ENCODE data around the gene ZNF213.

Gene ZNF213

GRCh38 chr16:3106205-3106928, 28.5 kb upstream of the ZNF213 start:
- Histone ChIP-seq H3K27ac (ENCODE audit: low read depth, low read length) (peak overlapping the region; percentile 89), H3K9me3 (ENCODE audit: insufficient read depth, low read depth, low read length) (no peaks in the 10 kb centered on the region), H3K27me3 (ENCODE audit: insufficient read depth, low read length) (no peaks in the 10 kb centered on the region), H3K4me1 (ENCODE audit: insufficient read depth, low read length) (peaks cover 6% of the 10 kb centered on the region), H3K36me3 (ENCODE audit: insufficient read depth, low read length) (no peaks in the 10 kb centered on the region), H3K9ac (ENCODE audit: low read depth, low read length) (peak overlapping the region; percentile 93), H3K4me3 (ENCODE audit: low read length) (peak overlapping the region; percentile 86)
- WGBS: under 1% methylated on average over 74 of the region's 74 CpGs

- Histone ChIP-seq H3K36me3 (ENCODE audit: insufficient read depth, low read length) (peaks cover 24% of the 10 kb centered on the region), H3K27ac (ENCODE audit: low read depth, low read length) (no peak within 1 kb of the TSS), H3K4me1 (ENCODE audit: insufficient read depth, low read length) (peaks cover 15% of the 10 kb centered on the region), H3K4me3 (ENCODE audit: low read length) (peak within 1 kb of the TSS; percentile 88), H3K27me3 (ENCODE audit: insufficient read depth, low read length) (no peaks in the 10 kb centered on the region), H3K9ac (ENCODE audit: low read depth, low read length) (peak within 1 kb of the TSS; percentile 78), H3K9me3 (ENCODE audit: insufficient read depth, low read depth, low read length) (no peaks in the 10 kb centered on the region)
- 12% methylated on average over 17 of the region's 23 CpGs for WGBS
Measured at GRCh38 chr16:3112058-3112880, 22.6 kb upstream of the ZNF213 start, which contains the start of gene ZNF205. Gene ZNF205, plus strand, starts transcription at chr16:3112586. Its CDS starts 845 bp downstream, at chr16:3113431.

GRCh38 chr16:3112881-3113574, 21.8 kb upstream of the ZNF213 start:
- Histone ChIP-seq H3K4me3 (ENCODE audit: low read length) (peak overlapping the region; percentile 88), H3K4me1 (ENCODE audit: insufficient read depth, low read length) (peaks cover 15% of the 10 kb centered on the region), H3K9me3 (ENCODE audit: insufficient read depth, low read depth, low read length) (no peaks in the 10 kb centered on the region), H3K36me3 (ENCODE audit: insufficient read depth, low read length) (peaks cover 29% of the 10 kb centered on the region), H3K27me3 (ENCODE audit: insufficient read depth, low read length) (no peaks in the 10 kb centered on the region), H3K27ac (ENCODE audit: low read depth, low read length) (no peak overlapping the region), H3K9ac (ENCODE audit: low read depth, low read length) (peak overlapping the region; percentile 78)
- 41% methylated on average over 19 of the region's 19 CpGs for WGBS

- Histone ChIP-seq H3K4me1 (ENCODE audit: insufficient read depth, low read length) (peaks cover 15% of the 10 kb centered on the region), H3K27ac (ENCODE audit: low read depth, low read length) (no peak overlapping the region), H3K9ac (ENCODE audit: low read depth, low read length) (peak overlapping the region; percentile 78; the same call in 1 of the 2 replicates), H3K27me3 (ENCODE audit: insufficient read depth, low read length) (no peaks in the 10 kb centered on the region), H3K9me3 (ENCODE audit: insufficient read depth, low read depth, low read length) (no peaks in the 10 kb centered on the region), H3K4me3 (ENCODE audit: low read length) (peak overlapping the region; percentile 88), H3K36me3 (ENCODE audit: insufficient read depth, low read length) (peaks cover 38% of the 10 kb centered on the region)
- 89% methylated on average over 16 of the region's 17 CpGs for WGBS
Measured at GRCh38 chr16:3113765-3114479, 20.9 kb upstream of the ZNF213 start.

- Histone ChIP-seq H3K36me3 (ENCODE audit: insufficient read depth, low read length) (peaks cover 48% of the 10 kb centered on the region), H3K4me3 (ENCODE audit: low read length) (no peak overlapping the region), H3K4me1 (ENCODE audit: insufficient read depth, low read length) (peaks cover 15% of the 10 kb centered on the region), H3K27ac (ENCODE audit: low read depth, low read length) (no peak overlapping the region), H3K27me3 (ENCODE audit: insufficient read depth, low read length) (no peaks in the 10 kb centered on the region), H3K9me3 (ENCODE audit: insufficient read depth, low read depth, low read length) (no peaks in the 10 kb centered on the region), H3K9ac (ENCODE audit: low read depth, low read length) (no peak overlapping the region)
- 92% methylated on average over 12 of the region's 12 CpGs for WGBS
Measured at GRCh38 chr16:3115003-3115402, 19.8 kb upstream of the ZNF213 start.

GRCh38 chr16:3115561-3115960, 19.3 kb upstream of the ZNF213 start:
- Histone ChIP-seq H3K27me3 (ENCODE audit: insufficient read depth, low read length) (no peaks in the 10 kb centered on the region), H3K36me3 (ENCODE audit: insufficient read depth, low read length) (peaks cover 52% of the 10 kb centered on the region), H3K9ac (ENCODE audit: low read depth, low read length) (no peak overlapping the region), H3K27ac (ENCODE audit: low read depth, low read length) (no peak overlapping the region), H3K4me3 (ENCODE audit: low read length) (no peak overlapping the region), H3K9me3 (ENCODE audit: insufficient read depth, low read depth, low read length) (no peaks in the 10 kb centered on the region), H3K4me1 (ENCODE audit: insufficient read depth, low read length) (peaks cover 15% of the 10 kb centered on the region)
- WGBS: 83% methylated on average over 14 of the region's 14 CpGs

- Histone ChIP-seq H3K27me3 (ENCODE audit: insufficient read depth, low read length) (no peaks in the 10 kb centered on the region), H3K27ac (ENCODE audit: low read depth, low read length) (no peak overlapping the region), H3K9me3 (ENCODE audit: insufficient read depth, low read depth, low read length) (no peaks in the 10 kb centered on the region), H3K4me1 (ENCODE audit: insufficient read depth, low read length) (peaks cover 6% of the 10 kb centered on the region), H3K4me3 (ENCODE audit: low read length) (no peak overlapping the region), H3K9ac (ENCODE audit: low read depth, low read length) (no peak overlapping the region), H3K36me3 (ENCODE audit: insufficient read depth, low read length) (peaks cover 55% of the 10 kb centered on the region)
- 92% methylated on average over 16 of the region's 16 CpGs for WGBS
Measured at GRCh38 chr16:3118204-3118790, 16.5 kb upstream of the ZNF213 start.

- WGBS: 97% methylated on average over 20 of the region's 20 CpGs
- H3K9ac ChIP-seq (ENCODE audit: low read depth, low read length): no peak overlapping the region
- H3K4me3 ChIP-seq (ENCODE audit: low read length): no peak overlapping the region
- no peaks in the 10 kb centered on the region for H3K27me3 ChIP-seq (ENCODE audit: insufficient read depth, low read length)
- H3K27ac ChIP-seq (ENCODE audit: low read depth, low read length): no peak overlapping the region
- 0 out of 2 replicates have a peak, but pooled peaks cover 5% of the 10 kb centered on the region for H3K4me1 ChIP-seq (ENCODE audit: insufficient read depth, low read length)
- H3K9me3 ChIP-seq (ENCODE audit: insufficient read depth, low read depth, low read length): no peaks in the 10 kb centered on the region
- H3K36me3 ChIP-seq (ENCODE audit: insufficient read depth, low read length): peaks cover 55% of the 10 kb centered on the region
Measured at GRCh38 chr16:3118846-3119245, 16.0 kb upstream of the ZNF213 start.

GRCh38 chr16:3119286-3119685, 15.5 kb upstream of the ZNF213 start:
- H3K27me3 ChIP-seq (ENCODE audit: insufficient read depth, low read length): no peaks in the 10 kb centered on the region
- 96% methylated on average over 33 of the region's 33 CpGs for WGBS
- H3K9ac ChIP-seq (ENCODE audit: low read depth, low read length): no peak overlapping the region
- 0 out of 2 replicates have a peak, but pooled peaks cover 4% of the 10 kb centered on the region for H3K4me1 ChIP-seq (ENCODE audit: insufficient read depth, low read length)
- no peak overlapping the region for H3K4me3 ChIP-seq (ENCODE audit: low read length)
- no peaks in the 10 kb centered on the region for H3K9me3 ChIP-seq (ENCODE audit: insufficient read depth, low read depth, low read length)
- no peak overlapping the region for H3K27ac ChIP-seq (ENCODE audit: low read depth, low read length)
- H3K36me3 ChIP-seq (ENCODE audit: insufficient read depth, low read length): peaks cover 55% of the 10 kb centered on the region

- Histone ChIP-seq H3K36me3 (ENCODE audit: insufficient read depth, low read length) (peaks cover 52% of the 10 kb centered on the region), H3K4me3 (ENCODE audit: low read length) (no peak overlapping the region), H3K4me1 (ENCODE audit: insufficient read depth, low read length) (0 out of 2 replicates have a peak, but pooled peaks cover 4% of the 10 kb centered on the region), H3K9ac (ENCODE audit: low read depth, low read length) (no peak overlapping the region), H3K9me3 (ENCODE audit: insufficient read depth, low read depth, low read length) (no peaks in the 10 kb centered on the region), H3K27me3 (ENCODE audit: insufficient read depth, low read length) (no peaks in the 10 kb centered on the region), H3K27ac (ENCODE audit: low read depth, low read length) (no peak overlapping the region)
- 94% methylated on average over 57 of the region's 57 CpGs for WGBS
Measured at GRCh38 chr16:3119701-3120408, 15.0 kb upstream of the ZNF213 start.
